HUDEP-2 (cell line): ENCODE results near the gene DHRSX.
"Not testable (repeated sequence)": the region's sequence is repeated elsewhere in the genome, so short reads cannot be mapped to it uniquely, and the experiment has no call there.

Source experiments
- DNase-seq, 76 experiments: peaks; one replicate each; lab custom pipeline; 2025; ENCODE audit not compliant: unreplicated experiment in 76 of 76; lab: John Stamatoyannopoulos, UW

Gene DHRSX

GRCh38 chrX:2270783-2271182 is 230.0 kb downstream of the DHRSX start:
- DNase-seq: not testable (repeated sequence)

GRCh38 chrX:2267890-2268289 is 232.9 kb downstream of the DHRSX start:
- DNase-seq: no peak

- DNase-seq: no peak
These were observed 234.1 kb downstream of the DHRSX start for GRCh38 chrX:2266445-2267349.

- DNase-seq: not testable (repeated sequence)
These were observed 234.9 kb downstream of the DHRSX start for GRCh38 chrX:2265658-2266444.

GRCh38 chrX:2264179-2265030 is 236.4 kb downstream of the DHRSX start:
- no peak for DNase-seq

GRCh38 chrX:2263203-2263602 is 237.6 kb downstream of the DHRSX start:
- DNase-seq: no peak

- DNase-seq: no peak
These were observed 238.1 kb downstream of the DHRSX start for GRCh38 chrX:2262668-2263055.

GRCh38 chrX:2261831-2262667 is 238.7 kb downstream of the DHRSX start:
- no peak for DNase-seq

GRCh38 chrX:2252331-2253065 is 248.3 kb downstream of the DHRSX start:
- no peak for DNase-seq

- DNase-seq: no peak
These were observed 249.6 kb downstream of the DHRSX start for GRCh38 chrX:2251211-2251610.

GRCh38 chrX:2243913-2244460 is 256.8 kb downstream of the DHRSX start:
- DNase-seq: no peak

- no peak for DNase-seq
These were observed 257.8 kb downstream of the DHRSX start for GRCh38 chrX:2242980-2243379.

GRCh38 chrX:2242326-2242725 is 258.4 kb downstream of the DHRSX start:
- no peak for DNase-seq

GRCh38 chrX:2241496-2241895 is 259.3 kb downstream of the DHRSX start:
- not testable (repeated sequence) for DNase-seq

GRCh38 chrX:2240761-2241160 is 260.0 kb downstream of the DHRSX start:
- DNase-seq: not testable (repeated sequence)

GRCh38 chrX:2237976-2238375 is 262.8 kb downstream of the DHRSX start:
- DNase-seq: no peak

GRCh38 chrX:2231570-2232192 is 269.1 kb downstream of the DHRSX start:
- no peak for DNase-seq

- DNase-seq: no peak
These were observed 270.3 kb downstream of the DHRSX start for GRCh38 chrX:2230457-2230856.

- no peak for DNase-seq
These were observed 272.2 kb downstream of the DHRSX start for GRCh38 chrX:2228536-2228935.
